HG03108 (cell line): ENCODE results near the gene TMEM184C.

Experiments used
- ATAC-seq: cut with Tn5 transposase; IDR thresholded peaks from one replicate; pipeline ENCODE4 v1.9.1; 2021; ENCODE audit warnings: moderate library complexity; ENCODE audit not compliant: unreplicated experiment

Gene TMEM184C

DNA sequence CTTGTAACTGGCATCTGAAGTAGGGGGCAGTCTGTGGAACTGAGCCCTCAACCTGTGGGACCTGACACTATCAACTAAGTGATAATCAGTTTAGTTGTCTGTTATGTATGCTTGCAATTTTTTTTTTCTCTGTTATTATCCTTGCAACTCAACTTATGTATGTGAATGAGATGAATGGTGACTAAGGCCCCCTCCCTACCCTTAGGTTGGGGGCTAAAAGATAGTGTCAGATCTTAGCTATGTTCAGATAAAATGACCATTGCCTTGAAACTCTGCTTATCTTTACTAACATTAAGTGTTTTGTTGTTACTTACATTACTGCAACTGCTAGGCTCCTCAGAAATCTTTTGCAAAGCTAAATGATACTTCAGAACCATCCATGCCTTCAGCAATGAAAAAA is 31.5 kb downstream of the TMEM184C start:
- ATAC-seq: no peak

DNA sequence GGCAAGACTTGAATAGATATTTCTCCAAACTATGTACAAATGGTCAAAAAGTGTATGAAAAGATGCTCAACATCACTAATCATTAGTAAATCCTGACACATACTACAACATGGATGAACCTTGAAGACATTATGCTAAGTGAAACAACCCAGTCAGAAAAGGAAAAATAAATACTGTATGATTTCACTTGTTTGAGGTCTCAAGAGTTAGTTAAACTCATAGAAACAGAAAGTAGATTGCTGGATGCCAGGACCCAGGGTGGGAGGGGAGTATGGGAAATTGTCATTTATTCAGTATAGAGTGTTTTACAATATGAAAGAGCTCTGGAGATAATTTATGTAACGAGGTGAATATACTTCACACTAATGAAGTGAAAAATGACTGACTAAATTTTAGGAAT is 34.4 kb downstream of the TMEM184C start:
- ATAC-seq: no peak

DNA sequence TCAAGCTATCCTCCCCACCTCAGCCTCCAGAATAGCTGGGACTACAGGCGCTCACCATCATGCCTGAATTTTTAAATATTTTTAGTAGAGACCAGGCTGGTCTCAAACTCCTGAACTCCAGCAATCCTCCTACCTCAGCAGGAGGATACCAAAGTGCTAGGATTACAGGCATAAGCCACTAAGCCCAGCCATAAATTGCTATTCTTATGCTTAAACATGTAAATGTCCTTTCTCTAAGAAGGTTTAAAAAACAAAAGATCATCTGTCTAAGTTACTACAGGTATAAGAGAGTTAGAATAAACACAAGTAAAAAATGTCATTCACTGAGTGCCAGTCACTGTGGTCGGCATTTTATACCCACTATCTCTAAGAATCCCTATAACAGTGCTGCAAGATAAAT is 38.4 kb downstream of the TMEM184C start:
- no peak for ATAC-seq

DNA sequence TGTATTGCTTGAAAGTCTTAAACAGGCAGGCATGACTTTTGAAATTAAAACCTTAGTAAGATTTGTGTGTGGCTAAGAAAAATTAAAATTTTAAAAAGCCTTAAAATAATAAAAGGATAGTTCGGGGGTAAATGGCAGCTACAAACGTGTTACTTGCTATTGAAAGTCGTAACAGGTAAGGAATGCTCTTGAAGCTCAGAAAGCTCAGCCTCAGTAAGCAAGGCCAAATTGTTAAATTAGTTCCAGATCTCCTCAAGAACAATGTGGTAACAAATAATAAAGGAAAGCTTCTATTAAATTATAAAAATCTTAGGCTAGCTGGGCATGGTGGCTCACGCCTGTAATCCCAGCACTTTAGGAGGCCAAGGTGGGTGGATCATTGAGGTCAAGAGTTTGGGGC is 41.3 kb downstream of the TMEM184C start:
- no peak for ATAC-seq

DNA sequence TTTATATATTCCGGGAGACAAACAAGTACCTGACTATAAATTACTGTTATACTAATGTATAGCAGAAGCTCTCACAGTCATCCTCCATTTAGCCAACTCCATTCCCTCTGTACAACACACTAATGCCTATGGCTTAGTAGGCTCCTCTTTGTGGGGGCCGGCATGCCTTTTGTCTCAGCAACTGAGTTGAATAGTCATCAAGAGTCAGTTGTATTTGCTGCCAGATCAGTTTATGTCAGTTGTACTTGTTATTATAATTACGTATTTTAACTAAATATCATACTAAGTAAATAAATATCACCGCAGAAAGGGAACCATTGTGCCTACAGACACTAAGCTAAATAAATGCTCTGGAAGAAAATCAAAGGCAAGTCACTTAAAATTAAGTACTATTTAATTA is 56.9 kb downstream of the TMEM184C start:
- no peak for ATAC-seq

DNA sequence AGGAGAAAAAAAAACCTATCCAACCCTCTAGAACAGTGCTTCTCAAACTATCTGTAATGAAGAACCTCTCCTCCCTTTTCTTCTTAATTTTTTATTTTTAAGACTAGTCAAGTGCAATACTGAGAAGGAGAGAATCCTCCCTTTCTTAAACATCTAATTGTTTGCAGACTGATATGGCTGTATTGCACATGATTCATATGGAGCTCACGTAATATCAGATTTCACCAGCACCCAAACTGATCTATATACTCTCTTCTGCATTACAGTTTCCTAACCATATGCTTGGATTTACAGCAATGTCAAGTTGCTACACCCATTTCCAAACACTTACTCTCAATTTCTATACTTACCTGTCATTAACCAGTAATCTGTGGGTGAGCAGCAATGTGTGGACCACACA is 57.3 kb downstream of the TMEM184C start:
- ATAC-seq: no peak

DNA sequence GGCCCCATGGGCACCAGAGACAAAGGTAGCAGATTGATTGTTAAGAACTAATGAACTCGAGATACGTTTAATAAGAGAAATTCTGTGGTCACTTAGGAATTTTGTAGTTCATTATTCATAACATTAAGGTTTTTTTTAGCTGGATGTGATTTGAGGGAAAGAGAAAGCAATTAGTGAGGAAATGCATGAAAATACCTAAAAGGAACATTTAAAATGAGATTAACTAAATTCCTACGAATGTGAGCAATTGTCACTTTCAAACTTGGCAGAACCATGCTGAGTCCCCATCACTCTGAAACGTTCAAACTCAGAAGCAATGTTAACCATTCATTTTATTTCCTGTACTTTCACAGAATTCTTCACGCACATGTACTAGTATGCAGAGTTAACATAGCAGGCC is 60.9 kb downstream of the TMEM184C start:
- ATAC-seq: no peak

DNA sequence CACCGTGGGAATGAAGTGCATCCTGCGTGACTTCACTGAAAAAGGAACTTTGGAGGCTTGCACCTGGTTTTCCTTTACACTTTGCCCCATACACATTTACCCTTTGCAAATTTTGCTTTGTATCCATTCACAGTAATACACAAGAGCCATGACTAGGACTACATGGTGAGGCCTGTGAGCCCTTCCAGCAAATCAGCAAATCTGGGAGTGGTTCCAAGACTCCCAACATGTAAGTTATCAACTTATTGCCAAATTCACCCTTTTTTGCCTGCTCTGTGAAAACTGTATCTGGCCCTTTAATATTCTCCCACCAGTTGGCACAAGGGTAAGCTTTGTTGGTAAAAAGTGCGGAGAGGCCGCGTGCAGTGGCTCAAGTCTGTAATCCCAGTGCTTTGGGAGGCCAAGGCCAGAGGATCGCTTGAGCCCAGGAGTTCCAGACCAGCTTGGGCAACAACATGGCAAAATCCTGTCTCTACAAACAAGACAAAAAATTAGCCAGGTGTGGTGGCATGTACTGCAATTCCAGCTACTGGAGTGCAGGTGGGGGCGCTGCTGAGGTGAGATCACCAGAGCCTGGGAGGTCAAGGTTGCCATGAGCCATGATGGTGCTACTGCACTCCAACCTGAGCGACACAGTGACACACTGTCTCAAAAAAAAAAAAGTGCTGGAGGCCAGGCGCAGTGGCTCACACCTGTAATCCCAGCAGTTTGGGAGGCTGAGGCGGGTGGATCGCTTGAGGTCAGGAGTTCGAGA is 61.8 kb downstream of the TMEM184C start:
- ATAC-seq: no peak

DNA sequence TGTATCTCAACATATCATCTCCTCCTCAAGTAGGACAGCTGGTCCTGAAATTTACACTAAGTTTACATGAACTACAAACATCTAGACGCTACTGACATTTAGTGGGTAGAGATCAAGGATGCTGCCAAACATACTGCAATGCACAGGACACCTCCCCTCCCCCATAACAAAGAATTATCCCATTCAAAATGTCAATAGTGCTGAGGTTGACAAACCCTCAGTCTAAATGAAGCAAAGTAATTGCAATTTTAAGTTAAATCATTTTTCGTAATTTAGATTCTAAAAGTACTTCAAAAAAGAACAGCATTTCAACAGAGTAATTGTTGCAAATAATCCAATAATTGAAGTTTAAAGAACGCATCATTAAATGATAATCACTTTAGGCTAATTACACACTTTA is 65.6 kb downstream of the TMEM184C start:
- ATAC-seq: no peak

DNA sequence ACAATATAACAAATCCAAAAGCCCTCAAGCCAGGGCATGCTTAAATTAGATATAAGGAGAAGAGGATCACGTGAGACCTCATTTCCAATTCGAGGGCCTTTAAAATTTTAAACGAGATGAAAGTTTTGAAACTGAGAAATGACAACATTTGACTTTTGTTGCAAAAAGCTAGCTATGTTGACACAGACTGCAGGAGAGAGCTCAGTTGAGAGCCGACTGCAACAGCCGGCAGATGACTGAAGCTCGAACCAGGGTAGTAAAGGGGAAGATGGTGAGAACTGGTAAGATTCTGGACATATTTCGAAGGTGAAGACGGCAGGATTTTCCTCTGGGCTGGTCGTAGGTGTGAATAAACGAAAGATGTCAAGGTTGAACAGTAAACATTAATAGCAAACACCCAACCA is 66.0 kb downstream of the TMEM184C start:
- no peak for ATAC-seq

DNA sequence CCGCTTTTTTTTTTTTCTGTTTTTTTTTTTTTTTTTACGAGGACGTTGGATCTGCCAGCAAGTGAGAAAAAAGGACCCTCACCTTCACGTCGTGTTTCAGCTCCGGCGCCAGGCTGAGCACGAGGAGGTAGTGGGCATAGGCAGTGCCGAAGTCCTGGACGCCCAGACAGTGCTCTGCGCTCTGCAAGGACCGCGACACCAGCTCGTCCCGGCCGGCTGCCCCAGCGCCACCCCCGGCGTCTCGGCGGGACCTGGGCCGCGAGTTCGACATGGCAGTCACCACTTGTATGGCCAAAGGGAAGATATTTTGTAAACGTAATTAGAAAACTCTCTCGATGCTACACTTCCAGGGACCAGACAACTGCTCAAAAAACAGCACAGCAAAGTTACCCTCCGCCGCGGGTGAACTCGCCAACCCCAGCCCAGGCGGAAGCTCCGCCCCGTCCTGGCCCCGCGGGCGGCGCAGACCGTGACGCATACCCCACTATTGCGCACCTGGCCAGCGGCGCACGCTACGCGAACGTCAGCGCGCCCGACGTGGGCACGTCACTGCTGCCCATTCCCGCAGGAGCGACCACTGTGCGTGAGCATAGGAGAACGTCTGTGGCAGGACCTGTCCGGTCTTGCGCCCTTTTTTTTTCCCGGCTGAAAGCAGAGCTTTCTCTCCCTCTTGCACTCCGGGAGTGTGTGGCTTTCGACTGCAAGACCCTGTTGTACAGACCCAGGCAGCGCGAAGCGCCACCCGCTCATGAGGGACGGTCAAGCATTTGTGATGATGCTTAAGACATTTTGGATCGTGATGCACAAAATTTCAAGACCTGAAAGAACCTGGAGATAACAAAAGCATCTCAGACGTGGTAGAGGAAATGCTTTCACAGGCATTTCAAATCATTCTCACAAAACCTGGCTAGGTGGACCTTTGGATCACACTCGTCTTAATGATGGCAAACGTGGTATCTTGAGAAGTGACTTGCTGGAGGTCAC is 66.8 kb downstream of the TMEM184C start, which contains the start of gene PRMT9:
TSS of gene PRMT9 (minus strand) at position 447 of the 984 bp plus-strand sequence. CDS start at position 271, 176 bp downstream.
- ATAC-seq: peak; percentile 100

DNA sequence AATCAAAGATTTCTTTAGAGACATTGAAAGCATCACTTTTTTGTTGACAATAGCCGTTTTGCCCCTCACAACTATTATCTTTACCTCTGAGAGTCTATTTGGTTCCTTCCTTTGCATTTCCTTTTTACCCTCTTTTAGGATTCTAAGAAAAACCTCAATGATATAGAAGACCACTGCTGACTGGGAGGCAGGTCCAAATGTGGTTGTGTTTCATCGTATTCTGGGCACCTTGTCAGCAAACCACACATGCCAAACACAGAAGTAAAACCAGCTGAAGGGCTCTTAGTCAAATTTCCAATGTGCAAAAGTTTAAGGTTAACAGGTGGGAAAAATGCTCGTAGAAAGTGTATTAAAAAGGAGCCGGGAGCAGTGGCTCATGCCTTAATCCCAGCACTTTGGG is 71.9 kb downstream of the TMEM184C start:
- ATAC-seq: no peak

DNA sequence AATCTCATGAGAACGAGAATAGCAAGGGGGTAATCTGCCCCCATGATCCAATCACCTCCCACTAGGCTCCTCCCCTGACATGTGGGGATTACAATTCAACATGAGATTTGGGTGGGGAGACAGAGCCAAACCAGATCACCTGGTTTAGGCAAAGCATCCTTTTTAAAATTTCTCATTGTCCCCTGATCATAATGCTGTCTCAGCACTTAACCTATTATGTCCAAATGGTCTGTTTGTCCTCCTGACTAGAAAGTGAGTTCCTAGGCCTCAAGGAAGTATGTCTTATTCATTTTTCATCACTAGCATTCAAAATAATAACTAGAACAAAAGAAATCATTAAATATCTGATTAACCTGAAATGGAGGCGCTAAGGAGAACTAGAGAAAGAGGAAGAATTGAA is 74.6 kb downstream of the TMEM184C start:
- no peak for ATAC-seq

DNA sequence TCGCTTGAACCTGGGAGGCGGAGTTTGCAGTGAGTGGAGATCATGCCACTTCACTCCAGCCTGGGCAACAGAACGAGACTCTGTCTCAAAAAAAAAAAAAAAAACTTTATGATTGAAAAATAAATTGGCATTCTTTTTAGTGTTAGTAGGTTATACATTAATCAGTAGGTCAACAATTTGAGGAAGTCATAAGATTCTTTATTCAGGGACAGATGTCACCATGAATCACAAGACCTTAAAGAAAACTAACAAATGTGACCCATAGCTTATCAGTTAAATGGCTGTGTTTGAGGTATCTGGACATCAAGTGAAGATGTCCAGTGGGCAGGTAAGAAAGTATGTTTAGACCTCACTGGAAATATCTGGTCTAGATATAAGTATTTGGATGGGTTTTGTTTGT is 76.0 kb downstream of the TMEM184C start:
- ATAC-seq: no peak

DNA sequence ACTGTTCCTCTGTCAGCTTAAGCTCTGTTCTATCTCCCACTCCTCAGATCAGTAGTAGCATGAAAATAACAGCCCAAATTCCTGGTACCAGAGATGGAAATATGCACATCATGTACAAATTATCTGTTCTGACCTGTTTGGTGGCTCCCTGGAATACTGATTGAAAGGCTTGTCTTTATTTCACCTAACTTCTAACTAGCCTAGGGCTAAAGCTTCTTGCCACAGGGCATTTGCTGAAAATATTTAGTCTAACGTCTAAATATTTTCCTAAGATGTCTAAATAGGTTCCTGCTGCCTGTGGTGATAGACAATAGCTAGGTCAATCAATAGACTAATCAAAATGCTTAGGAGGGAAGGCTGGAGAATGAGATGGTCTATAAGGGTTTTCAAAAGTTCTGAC is 79.7 kb downstream of the TMEM184C start:
- ATAC-seq: no peak

DNA sequence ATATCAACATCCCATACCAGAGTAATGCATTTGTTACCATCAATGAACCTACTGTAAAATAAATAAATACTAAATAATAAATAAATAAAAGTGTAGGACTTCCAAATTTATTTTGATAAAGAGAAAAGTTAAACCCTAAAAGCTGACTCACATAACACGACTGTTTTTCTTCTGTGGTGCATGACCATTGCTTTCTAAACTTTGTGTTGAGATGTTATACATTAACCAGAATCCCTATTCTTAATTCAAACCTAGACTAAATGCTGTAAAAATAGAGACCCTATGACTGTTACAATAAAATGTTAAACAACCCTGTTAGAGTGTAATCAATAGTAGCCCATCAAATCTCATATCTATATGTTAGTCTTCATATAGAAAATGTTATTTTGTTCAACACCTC is 87.6 kb downstream of the TMEM184C start:
- ATAC-seq: no peak

DNA sequence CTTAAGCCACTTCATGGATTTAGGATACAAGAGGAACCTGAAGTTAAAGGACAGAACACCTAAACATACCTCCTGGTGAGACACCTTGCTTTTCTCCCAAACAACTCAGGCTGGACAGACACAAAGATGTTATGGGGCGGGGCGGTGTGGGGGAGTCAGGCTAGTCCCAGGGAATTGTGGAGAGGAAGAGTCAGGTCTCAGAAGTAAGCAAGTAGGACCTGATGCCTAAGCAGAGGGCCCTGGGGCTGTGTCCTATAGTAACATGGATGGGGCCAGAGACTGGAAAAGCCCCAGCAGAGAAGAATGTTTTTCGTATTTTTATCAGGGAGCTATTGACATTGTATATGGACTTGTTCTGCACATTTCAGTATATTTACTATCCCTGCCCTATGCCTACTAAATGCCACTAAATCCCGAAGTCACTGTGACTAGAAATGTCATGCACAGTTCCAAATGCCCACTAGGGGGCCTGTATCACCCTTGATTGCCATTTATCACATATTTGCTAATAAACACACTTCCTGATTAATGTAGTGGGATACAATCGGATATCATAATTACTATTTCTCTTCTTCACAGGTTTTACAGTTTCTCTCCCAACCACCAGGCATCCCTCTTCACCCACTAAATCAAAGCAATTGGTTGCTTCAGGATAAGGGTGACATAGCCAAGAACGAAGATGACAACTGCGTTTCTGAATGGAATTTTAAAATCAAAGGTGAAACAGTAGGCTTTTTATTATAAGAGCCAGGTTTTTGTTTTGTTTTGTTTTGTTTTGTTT is 90.9 kb downstream of the TMEM184C start:
- peak; percentile 56 for ATAC-seq

DNA sequence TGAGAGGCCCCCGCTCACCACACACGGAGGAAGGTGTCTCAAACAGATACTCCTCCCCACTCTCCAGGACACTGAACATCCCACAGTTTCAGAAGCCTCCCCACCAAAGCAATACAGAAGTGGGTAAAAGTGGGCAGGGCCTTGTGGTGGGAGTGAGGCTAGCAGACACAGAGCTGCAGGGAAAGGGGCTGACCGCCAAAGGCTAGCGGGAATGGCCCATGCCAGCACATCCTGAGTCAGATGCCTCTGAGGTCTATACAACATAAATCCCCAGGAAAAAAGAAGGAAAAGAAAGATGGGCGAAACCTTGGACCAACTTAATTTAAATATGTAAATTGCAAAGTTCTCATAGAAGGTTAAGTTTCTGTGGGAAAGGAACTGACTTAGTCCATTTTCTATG is 92.8 kb downstream of the TMEM184C start:
- no peak for ATAC-seq

DNA sequence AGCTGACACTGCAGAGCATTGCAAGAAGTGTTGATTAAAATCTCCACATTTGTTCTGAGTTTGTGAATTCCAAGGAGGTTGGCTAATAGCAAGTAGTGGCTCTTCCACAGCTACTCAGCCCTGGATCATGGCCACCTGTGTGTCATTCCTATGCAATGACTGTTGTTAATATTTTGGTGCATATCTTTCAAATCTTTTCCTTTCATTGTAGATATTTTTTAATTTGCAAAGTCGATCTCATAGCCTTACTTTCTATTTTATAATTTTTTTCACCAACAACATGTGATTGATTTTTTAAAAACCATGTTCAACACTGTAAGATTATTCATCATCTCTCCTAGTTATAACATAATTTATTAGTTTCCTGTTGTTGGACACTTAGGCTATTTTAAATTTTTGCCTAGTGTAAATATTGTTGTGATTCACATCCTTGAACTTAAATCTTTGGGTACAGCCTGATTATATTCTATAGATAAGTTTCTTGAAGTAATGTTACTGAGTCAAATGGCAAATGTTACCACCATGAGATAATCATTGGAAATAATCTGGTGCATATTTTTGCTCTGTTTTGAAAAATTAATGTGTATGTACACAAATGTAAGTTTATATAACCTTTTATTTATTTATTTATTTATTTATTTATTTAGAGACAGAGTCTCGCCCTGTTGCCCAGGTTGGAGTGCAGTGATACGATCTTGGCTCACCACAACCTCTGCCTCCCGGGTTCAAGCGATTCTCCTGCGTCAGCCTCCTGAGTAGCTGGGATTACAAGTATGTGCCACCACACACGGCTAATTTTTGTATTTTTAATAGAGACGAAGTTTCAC is 97.6 kb downstream of the TMEM184C start:
- no peak for ATAC-seq

DNA sequence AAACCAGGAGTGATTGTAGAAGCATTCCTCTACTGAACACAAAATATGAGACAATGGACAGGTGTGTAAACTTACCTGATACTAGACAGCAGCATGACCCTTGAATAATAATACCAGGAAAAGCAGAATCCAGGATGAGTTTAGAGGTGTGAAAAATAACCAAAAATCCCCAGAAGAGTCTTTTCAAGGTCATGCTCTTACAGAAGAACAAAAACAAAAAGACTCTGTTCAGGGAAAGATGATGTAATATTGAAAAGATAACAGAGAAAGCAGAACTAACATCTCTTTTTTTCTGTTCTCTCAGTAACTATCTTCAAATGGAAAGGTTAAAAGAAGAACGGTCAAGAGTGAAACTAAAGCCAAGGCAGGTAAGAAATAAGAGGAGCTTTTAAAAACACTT is 100.7 kb downstream of the TMEM184C start:
- peak; percentile 90 for ATAC-seq
